Effector CD4-positive, alpha-beta T cell (primary cell): ENCODE results near the gene HYDIN.
"Not testable (repeated sequence)": the region's sequence is repeated elsewhere in the genome, so short reads cannot be mapped to it uniquely, and the experiment has no call there.

Source experiments
- DNase-seq: peaks from one replicate; pipeline ENCODE4 v3.0.0-alpha.2; 2020

Gene HYDIN

DNA sequence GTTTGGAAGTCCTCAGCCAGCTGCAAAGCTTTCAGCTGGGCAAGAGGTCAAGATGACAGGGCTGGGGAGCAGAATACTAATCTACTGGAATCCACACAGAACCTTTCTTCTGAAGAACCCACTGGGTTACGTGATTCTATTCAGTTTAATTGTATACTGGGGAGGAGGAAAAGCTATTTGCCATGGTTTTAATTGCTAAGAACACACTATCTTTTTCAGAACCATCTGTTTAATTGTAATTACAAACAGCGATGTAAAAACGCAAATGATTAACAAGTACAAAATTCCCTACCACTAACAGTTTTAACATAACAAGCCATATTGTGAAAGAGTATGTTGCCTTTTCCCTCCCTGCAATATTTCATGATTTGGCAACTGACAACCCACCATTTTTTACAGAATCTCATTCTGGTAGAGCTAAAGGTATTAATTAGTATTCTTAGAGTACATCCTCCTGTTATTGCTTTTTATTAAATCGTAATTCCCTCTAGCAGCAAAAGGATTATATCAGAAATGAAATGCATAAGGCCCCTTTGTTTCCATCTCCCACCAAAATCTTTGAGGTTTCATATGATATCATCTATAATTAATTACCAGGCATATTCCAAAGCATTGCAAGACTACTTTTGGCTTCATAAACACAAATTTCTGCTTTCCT, 12.1 kb downstream of the HYDIN start:
- DNase-seq = no peak

DNA sequence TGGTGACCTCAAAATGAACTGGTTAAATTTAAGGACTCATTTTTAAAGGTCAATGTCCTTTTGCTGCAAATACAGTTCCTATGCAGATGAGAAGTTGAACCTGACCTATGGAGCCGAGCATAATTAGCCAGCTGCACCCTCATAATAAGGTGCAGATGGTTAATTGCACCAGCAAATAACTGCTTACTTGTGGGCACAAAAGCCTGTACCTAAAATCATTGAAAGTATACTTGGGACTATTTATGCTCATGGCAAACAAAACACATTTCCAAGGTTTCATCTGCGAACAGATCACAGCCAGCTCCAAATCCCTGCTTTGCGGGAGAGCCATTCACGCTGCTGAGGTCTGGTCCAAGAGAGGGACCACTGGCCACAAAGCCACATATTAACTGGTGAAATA, 13.0 kb downstream of the HYDIN start:
- no peak for DNase-seq

DNA sequence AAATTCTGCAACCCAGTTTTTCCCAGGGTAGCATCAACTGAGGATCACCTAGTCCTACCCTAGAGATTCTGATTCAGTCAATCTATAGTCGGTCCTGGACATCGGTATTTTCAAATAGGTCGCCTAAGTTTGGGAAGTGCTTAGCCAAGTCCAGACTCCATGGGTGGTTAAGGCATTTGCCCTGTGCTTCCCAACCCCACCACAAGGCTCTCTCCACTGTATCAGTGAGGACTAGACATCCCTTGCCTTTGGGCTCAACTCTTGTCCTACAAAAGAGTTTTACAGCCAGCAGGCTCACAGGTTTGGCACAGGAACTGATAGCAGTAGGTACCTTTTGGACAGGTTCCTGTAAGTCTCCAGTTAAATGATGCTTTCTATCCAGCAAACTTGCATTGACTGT, 13.8 kb downstream of the HYDIN start:
- DNase-seq = no peak

DNA sequence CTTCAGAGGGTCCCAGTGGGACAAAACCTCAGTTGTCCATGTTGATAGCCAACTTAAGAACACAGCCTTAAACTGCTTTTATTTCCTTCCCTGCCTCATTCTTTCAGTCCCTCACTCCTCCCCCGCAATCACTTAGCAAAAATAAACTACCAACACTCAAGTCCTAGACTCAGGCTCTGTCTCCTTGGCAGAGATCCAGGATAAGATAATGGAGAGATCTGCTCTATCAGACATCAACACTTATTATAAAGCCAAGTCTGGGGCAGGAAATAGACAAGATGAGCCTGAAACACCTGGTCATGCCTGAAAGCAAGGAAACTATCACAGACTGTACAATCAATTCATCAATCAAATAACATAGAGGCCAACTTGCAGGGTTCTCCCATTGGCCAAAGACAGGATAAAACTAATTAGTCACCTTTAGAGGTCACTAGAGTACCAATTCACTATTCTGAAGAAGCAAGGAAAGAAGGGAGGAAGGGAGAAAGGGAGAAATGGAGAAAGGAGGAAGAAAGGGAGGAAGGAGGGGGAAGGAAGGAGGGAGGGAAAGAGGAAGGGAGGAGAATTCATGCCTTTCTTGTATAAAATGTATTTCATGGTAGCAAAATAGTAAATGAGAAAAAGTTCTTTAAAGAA, 15.7 kb downstream of the HYDIN start:
- DNase-seq = no peak

DNA sequence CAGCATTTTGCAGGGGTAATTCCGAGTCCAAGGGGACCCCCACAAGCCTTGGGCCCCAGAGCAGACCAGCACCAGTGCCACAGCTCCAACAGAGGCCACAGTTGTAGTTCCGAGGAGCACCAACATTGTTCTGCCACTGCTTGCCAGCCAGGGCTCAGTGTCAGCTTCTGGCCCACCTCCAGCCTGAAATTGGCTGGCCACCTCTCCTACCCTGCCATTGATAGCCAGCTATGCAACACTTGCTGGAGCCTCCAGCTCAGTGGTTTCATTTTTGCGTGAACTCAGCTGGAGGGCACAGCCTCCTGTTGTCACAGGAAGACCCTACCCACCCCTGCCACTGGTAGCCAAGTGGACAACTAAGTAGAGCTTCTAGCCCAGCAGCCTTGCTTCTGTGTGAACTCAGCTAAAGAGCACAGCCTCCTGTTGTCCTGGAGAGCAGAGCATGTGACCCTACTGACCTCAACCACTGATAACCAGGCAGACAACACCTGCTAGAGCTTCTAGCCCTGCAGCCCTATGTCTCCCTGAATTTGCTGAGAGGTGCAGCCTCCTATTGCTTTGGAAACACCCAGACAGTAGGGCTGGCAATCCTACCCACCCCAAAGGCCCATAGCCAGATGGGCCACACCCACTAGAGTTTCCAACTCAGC, 24.9 kb downstream of the HYDIN start:
- no peak for DNase-seq

DNA sequence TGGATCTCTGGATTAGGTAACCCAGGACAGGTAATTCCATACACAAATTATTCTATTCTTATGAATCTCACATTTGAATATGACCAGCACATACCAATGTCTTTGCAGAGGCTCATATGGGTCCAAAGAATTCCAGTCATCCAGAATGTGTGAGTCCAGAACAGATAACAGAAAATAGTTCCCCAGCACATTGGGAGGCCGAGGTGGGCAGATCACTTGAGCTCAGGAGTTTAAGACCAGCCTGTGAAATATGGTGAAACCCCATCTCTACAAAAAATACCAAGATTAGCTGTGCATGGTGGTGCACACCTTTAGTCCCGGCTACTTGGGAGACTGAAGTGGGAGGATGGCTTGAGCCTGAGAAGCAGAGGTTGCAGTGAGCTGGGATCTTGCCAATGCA, 26.9 kb downstream of the HYDIN start:
- DNase-seq = no peak

DNA sequence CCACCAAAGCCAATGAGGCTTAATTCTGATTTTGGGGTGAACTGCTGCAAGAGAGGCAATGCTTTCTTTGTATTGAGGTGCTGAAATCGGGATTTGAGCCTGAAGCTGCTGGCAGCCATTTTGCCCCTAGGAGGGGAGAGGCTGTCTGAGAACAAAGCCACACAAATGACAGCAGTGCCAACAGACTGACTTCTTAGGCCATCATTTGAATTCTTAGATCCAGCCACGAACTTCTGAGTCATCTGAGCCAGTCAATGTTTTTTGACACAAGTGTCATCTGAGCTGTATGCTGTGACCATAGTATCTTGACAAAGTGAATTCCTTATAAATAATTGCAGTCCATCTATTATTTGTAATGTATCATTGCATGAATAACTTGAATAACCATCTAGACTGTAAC, 29.0 kb downstream of the HYDIN start:
- DNase-seq = no peak

DNA sequence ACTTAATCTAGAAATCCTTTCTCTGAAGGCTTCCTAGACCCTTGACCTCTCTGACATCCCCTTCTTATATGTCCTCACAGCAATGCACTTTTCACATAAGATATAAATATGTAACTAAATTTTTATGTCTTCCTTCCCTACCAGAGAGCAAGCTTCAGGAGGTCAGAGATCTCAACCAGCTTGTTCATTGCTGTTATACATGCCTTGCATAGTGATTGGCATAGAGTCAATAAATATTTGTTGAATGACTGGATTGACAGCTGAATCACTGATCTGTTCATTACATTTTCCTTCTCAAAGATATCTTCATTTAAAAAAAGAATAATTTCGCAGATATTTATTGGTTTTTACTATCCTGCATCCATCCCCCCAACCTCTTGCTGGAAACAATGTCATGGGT, 29.5 kb downstream of the HYDIN start:
- no peak for DNase-seq

DNA sequence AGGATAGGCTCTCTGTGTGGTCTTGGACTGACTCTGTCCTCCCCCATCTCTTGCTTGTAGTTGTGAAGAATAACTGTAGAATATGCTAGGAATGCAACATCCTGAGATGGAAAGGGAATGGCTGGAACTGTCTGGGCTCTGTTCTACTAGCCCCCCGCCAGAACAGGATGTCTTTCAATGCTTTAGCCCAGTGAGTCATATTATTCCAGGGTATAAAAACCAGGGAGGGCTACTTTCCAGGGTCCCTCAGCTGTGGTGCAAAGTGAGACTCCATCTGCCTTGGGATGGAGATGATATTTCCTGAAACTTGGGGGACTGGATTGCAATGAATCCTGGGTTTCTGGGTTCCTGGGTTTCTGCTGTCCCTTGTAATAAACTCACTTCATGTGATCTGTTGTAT, 32.1 kb downstream of the HYDIN start:
- no peak for DNase-seq

DNA sequence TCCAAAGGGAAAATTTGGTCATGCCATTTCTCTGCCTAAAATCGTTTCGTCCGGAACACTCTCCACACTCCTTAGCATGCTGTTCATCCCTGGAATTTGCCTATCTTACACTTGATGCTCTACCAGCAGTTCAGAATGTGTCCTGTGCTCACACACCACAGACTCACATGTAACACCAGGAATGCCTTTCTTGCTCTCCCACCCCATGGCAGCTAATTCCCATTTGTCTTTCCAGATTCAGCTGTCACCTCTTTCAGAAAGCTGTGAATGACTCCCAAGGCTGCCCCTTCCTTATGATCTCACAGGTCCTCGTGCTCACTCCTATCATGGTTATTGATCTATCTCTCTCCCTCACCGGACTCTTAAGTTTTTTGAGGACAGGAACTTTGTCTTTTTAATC, 38.1 kb downstream of the HYDIN start:
- no peak for DNase-seq

DNA sequence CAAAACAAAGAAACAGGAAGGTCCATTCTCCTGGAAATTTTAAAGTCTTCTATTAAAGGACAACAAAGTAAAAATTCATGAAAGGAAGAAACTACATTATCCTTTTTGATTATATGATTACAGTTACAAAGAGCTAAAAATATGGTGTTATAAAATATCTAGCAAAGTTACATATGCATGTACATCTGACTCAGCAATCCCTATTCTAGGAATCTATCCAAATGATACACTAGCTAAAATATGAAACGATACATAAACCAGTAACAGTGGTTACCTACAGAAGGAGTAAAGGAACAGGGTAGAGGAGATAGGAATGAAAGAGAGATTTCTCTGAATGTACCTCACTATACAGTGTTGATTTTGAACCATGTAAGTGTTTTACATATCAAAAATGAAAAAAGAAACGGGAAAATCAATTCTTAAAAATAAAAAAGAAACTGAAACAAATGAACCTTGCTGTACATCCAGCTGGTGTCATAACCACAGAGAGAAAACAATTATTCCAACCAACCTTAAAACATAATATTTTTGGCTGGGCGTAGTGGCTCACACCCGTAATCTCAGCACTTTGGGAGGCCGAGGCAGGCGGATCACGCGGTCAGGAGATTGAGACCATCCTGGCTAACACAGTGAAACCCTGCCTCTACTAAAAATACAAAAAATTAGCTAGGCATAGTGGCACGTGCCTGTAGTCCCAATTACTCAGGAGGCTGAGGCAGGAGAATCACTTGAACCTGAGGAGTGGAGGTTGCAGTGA, 41.4 kb downstream of the HYDIN start:
- DNase-seq = no peak

DNA sequence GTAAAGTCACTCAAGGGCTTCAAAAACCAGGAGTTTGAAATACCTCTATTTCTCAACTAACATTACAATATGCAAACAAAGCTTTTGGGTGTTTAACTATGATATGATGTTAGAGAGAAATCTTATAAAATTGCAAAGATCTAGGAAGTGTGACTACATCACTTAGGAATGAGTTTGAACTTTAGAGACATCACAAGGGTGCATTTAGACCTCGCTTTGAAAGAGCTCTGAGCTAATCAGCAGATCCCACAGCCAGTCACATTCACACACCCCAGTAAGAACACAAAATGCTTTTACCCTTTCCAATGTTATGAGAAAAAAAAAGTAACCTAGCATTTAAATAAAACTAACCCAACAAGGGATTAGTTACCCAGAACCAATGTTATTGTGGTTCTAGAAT, 45.2 kb downstream of the HYDIN start:
- no peak for DNase-seq

DNA sequence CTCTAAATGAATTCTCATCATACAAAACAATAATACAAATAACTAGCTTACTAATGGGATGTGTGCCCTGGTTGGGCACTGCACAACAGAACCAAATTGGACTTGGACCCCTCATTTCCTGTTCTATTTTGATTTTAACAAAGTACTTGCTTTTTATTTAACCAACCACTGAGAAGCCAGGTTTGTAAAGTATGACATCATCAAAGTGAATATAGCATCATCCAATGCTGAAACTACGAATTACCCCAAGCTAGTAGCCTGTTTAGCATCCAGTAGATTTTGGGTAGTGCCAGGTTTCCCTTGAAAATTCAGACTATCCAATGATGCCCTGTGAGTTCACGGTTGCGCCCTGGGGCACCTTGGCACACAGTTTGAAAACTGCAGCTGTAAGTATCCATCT, 51.0 kb downstream of the HYDIN start:
- DNase-seq = no peak

DNA sequence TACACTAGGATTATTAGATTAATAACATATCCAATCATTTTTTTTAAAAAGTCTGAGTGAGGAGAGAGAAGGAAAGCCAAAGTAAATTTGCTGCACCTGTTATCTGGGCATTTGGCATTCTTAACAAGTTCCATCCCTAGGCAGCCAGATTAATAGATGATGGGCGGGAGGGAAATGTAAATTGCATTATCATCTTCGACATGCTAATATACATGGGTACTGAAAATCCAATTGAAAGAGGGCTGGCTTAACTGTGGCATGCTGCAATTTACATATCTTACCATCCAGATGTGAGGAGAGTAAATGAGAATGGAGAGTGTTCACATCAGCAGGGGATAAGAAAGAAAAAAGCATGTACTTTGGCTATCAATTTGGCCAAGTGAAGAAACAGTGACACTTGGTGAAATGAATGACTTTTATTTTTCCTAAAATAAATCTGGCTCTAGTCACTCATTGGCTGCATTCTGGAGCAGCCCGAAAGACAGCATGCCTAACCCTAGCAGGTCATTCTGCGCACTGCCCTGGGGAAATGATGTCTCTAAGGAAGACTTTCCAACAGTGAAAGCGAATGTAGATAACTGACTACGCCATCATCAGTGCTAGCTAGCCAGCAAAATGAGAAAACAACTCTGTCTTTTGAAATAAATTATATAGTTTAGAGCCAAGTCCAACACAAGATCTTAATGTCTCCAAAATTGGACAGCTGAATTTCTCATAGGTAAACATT, 57.9 kb downstream of the HYDIN start:
- no peak for DNase-seq

DNA sequence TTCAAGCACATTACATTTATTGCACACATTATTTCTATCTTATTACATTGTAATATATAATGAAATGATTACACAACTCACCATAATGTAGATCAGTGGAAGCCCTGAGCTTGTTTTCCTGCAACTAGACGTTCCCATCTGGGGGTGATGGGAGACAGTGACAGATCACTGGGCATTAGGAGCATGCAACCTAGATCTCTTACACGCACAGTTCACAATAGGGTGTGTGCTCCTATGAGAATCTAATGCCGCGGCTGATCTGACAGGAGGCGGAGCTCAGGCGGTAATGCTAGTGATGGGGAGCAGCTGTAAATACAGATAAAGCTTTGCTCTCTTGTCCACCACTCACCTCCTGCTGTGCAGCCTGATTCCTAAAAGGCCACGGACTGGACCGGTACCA, 69.5 kb downstream of the HYDIN start:
- DNase-seq = not testable (repeated sequence)

DNA sequence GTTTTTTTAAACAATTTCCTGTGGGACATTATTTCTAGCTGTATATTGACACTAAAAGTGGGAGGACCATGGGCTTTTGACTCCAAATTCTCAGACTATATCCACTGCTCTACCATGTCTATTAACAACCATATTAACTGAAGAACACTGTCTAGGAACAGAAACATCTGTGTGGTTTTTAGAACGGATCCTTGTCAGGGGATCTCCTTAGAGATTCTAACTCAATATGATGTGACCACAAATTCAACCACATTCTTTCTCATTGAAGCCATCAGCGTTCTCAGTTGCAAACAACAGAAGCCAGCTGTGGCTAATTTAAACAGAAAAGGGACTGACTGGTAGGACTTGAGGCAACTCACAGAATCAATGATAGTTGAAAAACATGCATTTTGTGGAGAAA, 73.2 kb downstream of the HYDIN start:
- DNase-seq = not testable (repeated sequence)

DNA sequence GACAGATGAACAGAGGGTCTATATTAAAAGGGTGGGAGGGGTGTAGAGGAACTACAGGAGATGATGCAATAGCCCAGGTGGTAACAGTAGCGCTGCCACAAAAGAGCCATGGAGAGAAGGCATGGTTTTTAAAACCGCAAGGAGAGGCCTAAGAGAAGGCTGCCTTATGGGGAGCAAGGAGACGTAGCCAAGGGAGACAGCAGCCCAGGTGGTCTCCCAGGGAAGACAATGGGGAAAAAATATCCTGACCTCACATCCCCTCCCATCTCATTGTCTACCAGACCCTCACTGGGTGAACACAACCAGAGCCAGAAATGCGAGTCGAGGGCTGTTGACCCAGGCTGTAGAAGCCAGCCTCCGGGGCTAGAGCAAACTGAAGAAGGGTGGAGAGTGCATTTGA, 77.2 kb downstream of the HYDIN start:
- DNase-seq = not testable (repeated sequence)

DNA sequence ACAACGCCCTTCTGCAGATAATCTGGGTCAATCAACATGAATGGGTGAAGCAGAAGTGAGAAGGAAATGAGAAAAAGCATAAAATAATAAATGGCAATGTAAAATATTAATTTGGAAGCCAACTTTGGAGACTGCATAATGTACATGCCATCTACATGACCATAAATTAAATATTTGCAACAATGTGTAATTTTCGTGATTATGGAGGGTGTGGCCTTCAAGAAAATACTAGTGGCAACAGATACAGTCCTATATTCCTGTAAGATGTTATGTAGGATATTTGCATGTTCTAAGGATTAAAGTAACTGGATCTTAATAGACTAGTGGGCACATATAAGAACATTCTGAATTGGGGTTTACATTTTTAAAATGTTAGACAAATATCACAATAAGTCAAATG, 78.9 kb downstream of the HYDIN start:
- DNase-seq = not testable (repeated sequence)

DNA sequence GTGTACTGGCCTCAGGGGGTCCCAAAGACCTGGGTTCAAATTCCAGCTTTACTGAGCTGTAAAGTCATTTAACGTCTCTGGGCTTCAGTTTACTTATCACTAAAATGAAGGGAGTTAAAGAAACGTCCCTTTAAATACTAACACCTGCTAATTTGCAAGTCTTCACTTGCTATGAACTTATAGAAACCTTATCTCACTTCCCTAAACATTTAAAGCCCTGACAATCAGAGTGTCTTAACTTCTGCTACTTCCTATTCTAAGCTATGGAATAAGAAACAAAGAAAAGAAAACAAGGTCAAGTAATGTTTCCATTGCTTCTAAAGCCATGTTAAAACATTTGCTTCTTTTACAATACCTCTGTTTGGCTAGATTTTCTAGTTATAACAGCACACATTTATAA, 87.3 kb downstream of the HYDIN start:
- DNase-seq = not testable (repeated sequence)

DNA sequence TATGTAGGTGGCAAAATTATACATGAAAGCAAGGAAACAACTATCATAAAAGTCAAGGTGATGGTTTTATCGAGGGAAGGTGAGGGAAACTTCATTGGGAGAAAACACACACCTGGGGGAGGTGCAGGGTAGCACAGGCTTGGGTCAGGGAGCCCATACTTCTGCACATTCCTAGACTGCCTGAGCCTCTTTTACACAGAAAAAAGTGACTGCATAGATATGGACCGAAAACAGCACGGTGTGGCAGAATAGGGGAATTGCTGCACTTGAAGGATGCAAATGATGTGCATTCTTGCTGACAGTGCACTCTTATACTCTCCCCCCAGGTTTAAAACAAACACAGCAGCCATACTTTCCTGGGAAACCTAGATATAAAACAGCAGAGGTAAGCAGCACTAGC, 120.0 kb downstream of the HYDIN start:
- DNase-seq = not testable (repeated sequence)

DNA sequence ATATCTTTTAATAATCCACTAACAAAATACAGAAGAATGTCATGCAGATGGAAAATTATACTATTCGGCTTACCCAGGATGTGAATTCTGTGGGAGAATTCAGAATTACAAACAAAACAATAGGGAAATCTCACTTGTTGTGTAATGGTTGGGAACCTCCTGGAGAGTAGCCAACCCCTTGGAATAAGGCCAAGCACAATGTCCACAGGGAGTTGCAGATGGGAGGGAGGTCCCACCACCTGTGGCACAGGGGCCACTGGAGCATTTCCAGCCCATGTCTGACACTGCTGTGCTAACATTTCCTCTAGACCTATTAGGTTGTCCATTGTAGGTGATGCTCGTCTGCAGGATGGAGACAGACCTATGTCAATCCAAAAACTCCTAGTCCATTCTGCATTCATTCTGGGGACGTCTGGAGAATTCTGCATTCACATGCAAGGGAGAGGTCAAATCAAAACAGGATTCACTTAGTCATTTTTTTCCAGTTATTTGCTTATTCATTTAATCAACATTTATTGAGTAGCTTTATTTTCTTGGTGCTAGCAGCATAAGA, 120.8 kb downstream of the HYDIN start:
- DNase-seq = not testable (repeated sequence)

DNA sequence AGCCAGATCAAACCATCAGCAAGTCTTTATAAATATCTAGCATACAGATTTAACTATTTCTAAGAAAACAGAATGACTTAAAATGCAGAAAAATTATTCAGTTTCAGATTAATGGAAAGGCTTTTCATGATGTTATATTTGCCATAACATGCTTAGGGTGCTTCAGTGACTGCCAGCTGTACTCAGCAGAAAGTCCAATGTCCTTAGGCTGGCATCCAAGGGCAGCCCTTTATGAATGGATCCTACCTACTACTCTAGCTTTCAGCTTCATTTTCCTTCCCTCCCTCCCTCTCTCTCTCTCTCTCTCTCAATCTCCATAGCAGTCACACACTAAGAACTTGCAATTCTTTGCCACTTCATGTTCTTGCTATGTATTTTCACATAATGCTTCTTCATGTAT, 124.6 kb downstream of the HYDIN start:
- not testable (repeated sequence) for DNase-seq

DNA sequence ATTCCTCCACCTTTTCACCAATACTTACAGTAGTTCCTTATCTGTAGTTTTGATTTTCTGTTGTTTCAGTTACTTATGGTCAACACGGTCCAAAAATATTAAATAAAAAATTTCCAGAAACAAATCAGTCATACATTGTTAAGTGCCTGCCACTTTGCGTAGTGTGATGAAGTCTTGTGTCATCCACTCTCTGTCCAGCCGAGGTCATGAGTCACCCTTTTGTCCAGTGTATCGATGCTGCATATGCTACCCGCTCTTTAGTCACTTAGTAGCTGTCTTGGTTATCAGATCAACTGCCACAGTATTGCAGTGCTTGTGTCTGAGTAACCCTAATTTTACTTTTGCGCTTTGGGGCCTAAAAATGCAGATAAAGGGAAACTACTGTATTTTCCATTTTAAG, 146.9 kb downstream of the HYDIN start:
- DNase-seq = not testable (repeated sequence)
